C4-2B (cell line): ENCODE results near the gene PBX1.

ENCODE experiments used
- ZFX ChIP-seq: fragments of 450-650 bp; IDR thresholded peaks from 2 replicates; pipeline ENCODE4 v1.6.1; 2017
- TF ChIP-seq, protein P1 (sequence below): fragments of 450-650 bp; conservative IDR thresholded peaks from 2 replicates; pipeline ENCODE4 v1.5.1; 2017; ENCODE audit warnings: mild to moderate bottlenecking

DNA sequence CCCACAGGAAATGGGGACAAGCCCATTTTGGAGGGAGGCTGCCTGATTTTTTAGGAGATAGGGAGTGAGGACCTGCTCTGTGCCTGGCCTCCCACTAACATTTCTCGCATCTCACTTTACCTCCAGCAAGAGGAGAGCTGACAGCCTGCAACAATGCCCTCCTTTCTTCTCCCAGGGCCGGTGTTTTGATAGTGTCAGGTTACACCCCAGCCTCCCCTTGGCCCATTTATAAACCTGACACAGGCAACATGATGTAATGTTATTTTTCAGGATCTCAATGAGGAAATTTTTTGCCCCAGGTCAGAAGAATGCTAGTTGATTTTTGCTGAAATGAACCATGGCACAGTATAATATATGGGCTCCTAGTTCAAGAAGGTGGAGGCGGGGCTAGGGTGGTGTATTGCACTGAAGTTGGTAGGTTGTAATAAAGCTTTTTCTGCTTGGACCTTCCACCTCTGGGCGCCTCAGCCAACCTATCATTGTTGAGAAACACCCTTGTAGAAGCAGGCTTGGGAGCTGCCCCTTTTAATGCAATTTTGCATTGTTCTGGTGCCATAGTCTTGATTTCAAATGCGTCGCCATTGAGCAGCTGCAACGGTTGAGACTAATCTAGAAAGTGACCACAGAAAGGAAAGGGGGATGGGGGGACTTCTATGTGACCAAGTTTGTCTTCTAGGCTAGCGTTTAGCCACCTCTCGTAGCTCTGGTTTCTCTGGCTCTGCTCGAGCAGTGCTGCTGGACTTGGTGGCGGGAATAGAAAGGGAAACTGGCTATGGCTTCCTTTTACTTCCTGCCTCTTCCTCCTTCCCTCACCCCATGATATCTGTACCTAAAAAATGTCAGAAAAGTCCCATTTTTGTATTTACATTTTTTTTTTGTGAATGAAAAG is 53.0 kb downstream of the PBX1 start:
- TF ChIP-seq, protein P1, sequence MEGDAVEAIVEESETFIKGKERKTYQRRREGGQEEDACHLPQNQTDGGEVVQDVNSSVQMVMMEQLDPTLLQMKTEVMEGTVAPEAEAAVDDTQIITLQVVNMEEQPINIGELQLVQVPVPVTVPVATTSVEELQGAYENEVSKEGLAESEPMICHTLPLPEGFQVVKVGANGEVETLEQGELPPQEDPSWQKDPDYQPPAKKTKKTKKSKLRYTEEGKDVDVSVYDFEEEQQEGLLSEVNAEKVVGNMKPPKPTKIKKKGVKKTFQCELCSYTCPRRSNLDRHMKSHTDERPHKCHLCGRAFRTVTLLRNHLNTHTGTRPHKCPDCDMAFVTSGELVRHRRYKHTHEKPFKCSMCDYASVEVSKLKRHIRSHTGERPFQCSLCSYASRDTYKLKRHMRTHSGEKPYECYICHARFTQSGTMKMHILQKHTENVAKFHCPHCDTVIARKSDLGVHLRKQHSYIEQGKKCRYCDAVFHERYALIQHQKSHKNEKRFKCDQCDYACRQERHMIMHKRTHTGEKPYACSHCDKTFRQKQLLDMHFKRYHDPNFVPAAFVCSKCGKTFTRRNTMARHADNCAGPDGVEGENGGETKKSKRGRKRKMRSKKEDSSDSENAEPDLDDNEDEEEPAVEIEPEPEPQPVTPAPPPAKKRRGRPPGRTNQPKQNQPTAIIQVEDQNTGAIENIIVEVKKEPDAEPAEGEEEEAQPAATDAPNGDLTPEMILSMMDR: no peak
- no peak for TF ChIP-seq ZFX
